Glutamatergic neuron (in vitro differentiated cells): Measurements from ENCODE around the gene FAM229A. TPM values are rescaled to one million over a fixed set of nuclear protein-coding genes. Genes with fewer than 3 reads are reported as not detected.

Source experiments
- DNase-seq: peaks from one replicate; pipeline ENCODE4 v3.0.0; 2022
- H3K27ac Mint-ChIP-seq: one replicate; pipeline ENCODE4 v1.8.0; 2020; ENCODE audit warnings: mild to moderate bottlenecking, mixed read lengths, inconsistent platforms; ENCODE audit not compliant: unreplicated experiment
- H3K27me3 Mint-ChIP-seq: one replicate; pipeline ENCODE4 v1.8.0; 2020; ENCODE audit warnings: mild to moderate bottlenecking, moderate library complexity, mixed read lengths, inconsistent platforms; ENCODE audit not compliant: unreplicated experiment
- H3K36me3 Mint-ChIP-seq: one replicate; pipeline ENCODE4 v1.8.0; 2020; ENCODE audit warnings: mild to moderate bottlenecking, mixed read lengths, inconsistent platforms; ENCODE audit not compliant: unreplicated experiment
- H3K4me1 Mint-ChIP-seq: one replicate; pipeline ENCODE4 v1.8.0; 2020; ENCODE audit warnings: mild to moderate bottlenecking, low read depth, mixed read lengths, inconsistent platforms; ENCODE audit not compliant: unreplicated experiment
- H3K4me3 Mint-ChIP-seq: one replicate; pipeline ENCODE4 v1.8.0; 2020; ENCODE audit warnings: mild to moderate bottlenecking, mixed read lengths, inconsistent platforms; ENCODE audit not compliant: unreplicated experiment
- H3K9me3 Mint-ChIP-seq: one replicate; pipeline ENCODE4 v1.8.0; 2020; ENCODE audit warnings: mild to moderate bottlenecking, moderate library complexity, mixed read lengths, inconsistent platforms; ENCODE audit not compliant: unreplicated experiment
- CTCF ChIP-seq: fragments of 200-600 bp; sonication (generic); IDR thresholded peaks from one replicate; pipeline ENCODE4 v1.5.0; 2021; ENCODE audit not compliant: partially characterized antibody, unreplicated experiment
- long read RNA-seq: library from polyadenylated mRNA; unstranded; transcript quantifications from one replicate; pipeline ENCODE4 v2.0.0, GENCODE V29; 2020; ENCODE audit not compliant: unreplicated experiment
- total RNA-seq: library from RNA; stranded (reverse); fragmentation: NEBNext Ultra II Directional; extraction: Animal tissue kit (Norgen Biotek cat#: 25700); gene quantifications from one replicate; pipeline ENCODE4 v1.2.1, GENCODE V29; 2021; ENCODE audit not compliant: unreplicated experiment

FAM229A gene
- total RNA-seq: 21.8 TPM
- long read RNA-seq: 0 reads

DNA sequence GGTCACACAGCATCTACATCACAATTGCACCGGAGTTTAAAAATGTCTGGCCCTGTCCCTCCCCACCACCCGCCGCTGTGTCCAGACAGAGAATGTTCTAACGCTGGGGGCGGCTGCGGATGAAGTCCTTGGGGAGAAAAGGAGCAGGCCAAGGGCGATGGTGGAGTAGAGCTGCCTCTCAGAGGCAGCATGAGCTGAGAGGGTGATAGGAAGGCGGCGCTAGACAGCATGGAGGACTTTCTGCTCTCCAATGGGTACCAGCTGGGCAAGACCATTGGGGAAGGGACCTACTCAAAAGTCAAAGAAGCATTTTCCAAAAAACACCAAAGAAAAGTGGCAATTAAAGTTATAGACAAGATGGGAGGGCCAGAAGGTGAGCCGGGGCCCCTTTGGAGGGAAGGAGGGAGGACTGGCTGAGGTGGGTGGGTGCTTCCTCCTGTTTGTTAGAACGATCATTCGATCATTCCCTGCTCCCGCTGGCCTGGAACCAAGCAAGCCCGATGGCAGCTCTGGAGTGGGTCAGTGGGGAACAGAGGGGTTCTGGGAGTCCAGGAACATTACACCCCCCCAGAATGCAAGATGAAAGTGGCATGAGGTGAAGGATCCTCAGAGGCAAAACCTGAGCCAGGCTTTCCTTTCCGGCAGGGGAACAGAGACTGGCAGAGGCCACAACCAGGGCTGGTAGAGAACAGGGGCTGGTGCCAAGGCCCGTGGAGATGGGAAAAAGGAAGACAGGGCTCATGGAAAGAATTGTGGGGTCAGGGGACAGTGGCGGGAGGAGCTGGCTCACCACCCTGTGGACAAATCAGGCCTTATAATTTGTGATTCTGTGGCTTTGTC, at the start of gene FAM229A, which contains the start of gene TSSK3:
TSS of gene FAM229A (minus strand) at position 12 of the 840 bp plus-strand sequence. CDS start 394 bp downstream, outside the sequence.
TSS of gene TSSK3 (plus strand) at position 66 of the 840 bp plus-strand sequence. CDS start at position 229, 163 bp downstream.
- H3K27me3 Mint-ChIP-seq: peaks cover 18% of the 10 kb centered on the region
- H3K9me3 Mint-ChIP-seq: peaks cover 14% of the 10 kb centered on the region
- H3K4me3 Mint-ChIP-seq: peak within 1 kb of the TSS; percentile 64
- H3K4me1 Mint-ChIP-seq: peaks cover 16% of the 10 kb centered on the region
- no peak for TF ChIP-seq CTCF
- H3K36me3 Mint-ChIP-seq: peaks cover 9% of the 10 kb centered on the region
- DNase-seq: no peak
- no peak within 1 kb of the TSS for H3K27ac Mint-ChIP-seq

GRCh38 chr1:32411261-32411660, 49.0 kb upstream of the FAM229A start:
- no peak overlapping the region for H3K27ac Mint-ChIP-seq
- H3K9me3 Mint-ChIP-seq: peaks cover 7% of the 10 kb centered on the region
- no peaks in the 10 kb centered on the region for H3K4me1 Mint-ChIP-seq
- peaks cover 1% of the 10 kb centered on the region for H3K27me3 Mint-ChIP-seq
- peaks cover 13% of the 10 kb centered on the region for H3K36me3 Mint-ChIP-seq
- no peak for TF ChIP-seq CTCF
- no peak for DNase-seq
- H3K4me3 Mint-ChIP-seq: no peak overlapping the region

- H3K27ac Mint-ChIP-seq: no peak overlapping the region
- TF ChIP-seq CTCF: no peak
- DNase-seq: no peak
- no peak overlapping the region for H3K4me3 Mint-ChIP-seq
- peaks cover 5% of the 10 kb centered on the region for H3K4me1 Mint-ChIP-seq
- H3K27me3 Mint-ChIP-seq: no peaks in the 10 kb centered on the region
- no peaks in the 10 kb centered on the region for H3K9me3 Mint-ChIP-seq
- peaks cover under 1% of the 10 kb centered on the region for H3K36me3 Mint-ChIP-seq
These were observed 44.4 kb upstream of the FAM229A start for GRCh38 chr1:32406629-32407111.

DNA sequence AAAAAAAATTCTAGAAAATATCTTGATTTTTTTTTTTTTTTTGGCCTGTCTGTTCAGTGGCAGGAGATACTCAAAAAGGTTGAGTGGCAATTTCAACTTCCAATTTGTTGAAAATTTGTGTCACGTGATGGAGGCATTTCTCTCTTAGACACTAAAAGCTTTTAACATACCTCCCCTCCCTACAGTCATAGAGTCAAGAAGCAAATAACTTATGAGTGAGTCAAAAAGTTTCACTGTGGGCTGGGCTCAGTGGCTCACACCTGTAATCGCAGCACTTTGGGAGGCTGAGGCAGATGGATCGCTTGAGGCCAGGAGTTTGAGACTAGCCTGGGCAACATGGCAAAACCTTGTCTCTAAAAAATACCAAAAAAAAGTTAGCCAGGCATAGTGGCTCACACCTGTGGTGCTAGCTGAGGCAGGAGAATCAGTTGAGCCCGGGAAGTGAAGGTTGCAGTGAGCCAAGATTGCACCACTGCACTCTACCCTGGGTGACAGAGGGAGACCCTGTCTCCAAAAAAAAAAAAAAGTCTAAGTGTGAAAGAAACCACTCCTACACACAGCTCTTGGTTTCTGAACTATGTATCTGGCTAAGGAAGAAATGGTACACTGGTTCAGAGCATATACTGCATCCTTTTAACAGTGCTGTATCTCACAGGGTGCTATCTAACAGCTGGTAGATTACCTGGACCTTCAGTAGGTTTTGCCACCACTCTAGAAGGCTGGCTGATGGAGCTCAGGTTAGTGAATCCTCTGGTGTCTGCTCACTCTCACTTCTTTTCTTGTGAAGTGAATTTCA, 43.6 kb upstream of the FAM229A start:
- no peaks in the 10 kb centered on the region for H3K9me3 Mint-ChIP-seq
- H3K27ac Mint-ChIP-seq: no peak overlapping the region
- no peak for DNase-seq
- H3K27me3 Mint-ChIP-seq: no peaks in the 10 kb centered on the region
- H3K36me3 Mint-ChIP-seq: no peaks in the 10 kb centered on the region
- H3K4me1 Mint-ChIP-seq: peaks cover 5% of the 10 kb centered on the region
- H3K4me3 Mint-ChIP-seq: no peak overlapping the region
- no peak for TF ChIP-seq CTCF
